GM18951 (cell line): ENCODE results near the gene SNX17.
"Not testable (repeated sequence)": the region's sequence is repeated elsewhere in the genome, so short reads cannot be mapped to it uniquely, and the experiment has no call there.

Source experiments
- POLR2A ChIP-seq: IDR thresholded peaks from 4 replicates; pipeline ENCODE4 v1.6.1; 2011; ENCODE audit warnings: mild to moderate bottlenecking; ENCODE audit not compliant: insufficient read length, insufficient read depth; ENCODE audit errors: extremely low read depth
- in situ Hi-C: fragments of 300-500 bp; cut with MboI; formaldehyde crosslinking; loops from one replicate; pipeline ENCODE4 v1.12.0; 2022; ENCODE audit warnings: low sequenced_read_pairs, mixed read lengths, inconsistent platforms; ENCODE audit not compliant: unreplicated experiment

SNX17 gene, protein sequence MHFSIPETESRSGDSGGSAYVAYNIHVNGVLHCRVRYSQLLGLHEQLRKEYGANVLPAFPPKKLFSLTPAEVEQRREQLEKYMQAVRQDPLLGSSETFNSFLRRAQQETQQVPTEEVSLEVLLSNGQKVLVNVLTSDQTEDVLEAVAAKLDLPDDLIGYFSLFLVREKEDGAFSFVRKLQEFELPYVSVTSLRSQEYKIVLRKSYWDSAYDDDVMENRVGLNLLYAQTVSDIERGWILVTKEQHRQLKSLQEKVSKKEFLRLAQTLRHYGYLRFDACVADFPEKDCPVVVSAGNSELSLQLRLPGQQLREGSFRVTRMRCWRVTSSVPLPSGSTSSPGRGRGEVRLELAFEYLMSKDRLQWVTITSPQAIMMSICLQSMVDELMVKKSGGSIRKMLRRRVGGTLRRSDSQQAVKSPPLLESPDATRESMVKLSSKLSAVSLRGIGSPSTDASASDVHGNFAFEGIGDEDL

DNA sequence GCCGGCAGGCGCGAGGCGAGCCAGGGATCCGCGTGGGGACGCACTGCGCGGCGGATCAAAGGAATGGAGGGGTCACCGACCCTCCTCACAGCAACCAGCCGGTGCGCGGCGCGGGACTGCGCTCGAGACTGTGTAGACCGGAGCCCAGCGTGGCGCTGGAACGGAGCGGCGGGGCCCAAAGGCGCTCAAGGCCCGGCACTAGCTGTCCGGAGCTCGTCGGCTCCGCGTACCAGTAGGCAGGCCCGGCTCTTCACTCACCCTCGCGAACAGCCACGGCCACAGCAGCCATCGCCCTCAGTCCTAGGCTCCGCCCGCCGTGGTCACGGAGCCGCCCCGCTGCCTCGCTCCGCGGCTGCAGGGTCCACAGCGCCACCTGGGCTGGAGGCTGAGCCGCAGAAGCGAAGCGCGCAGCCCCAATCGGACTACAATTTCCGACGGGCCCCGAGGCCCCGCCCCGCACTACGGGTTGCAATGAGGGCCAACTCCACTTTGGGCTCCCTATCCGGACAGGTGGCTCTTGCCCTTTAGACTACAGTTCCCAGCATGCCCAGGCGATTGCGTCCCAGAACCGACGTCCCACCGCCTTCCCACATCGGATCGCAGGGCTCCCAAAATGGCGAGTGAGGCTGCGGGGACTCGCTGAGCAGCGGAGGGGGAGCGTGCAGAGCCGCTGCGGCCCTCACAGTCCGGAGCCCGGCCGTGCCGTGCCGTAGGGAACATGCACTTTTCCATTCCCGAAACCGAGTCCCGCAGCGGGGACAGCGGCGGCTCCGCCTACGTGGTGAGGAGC is at the start of gene SNX17, which contains the start of gene EIF2B4:
TSS of gene SNX17 (plus strand) at position 591 of the 790 bp plus-strand sequence. CDS start at position 719, 128 bp downstream.
TSS of gene EIF2B4 (minus strand) at position 313 of the 790 bp plus-strand sequence. CDS start at position 289, 24 bp downstream.
- in situ Hi-C loops = no loop called here
- TF ChIP-seq POLR2A = peak; percentile 89

DNA sequence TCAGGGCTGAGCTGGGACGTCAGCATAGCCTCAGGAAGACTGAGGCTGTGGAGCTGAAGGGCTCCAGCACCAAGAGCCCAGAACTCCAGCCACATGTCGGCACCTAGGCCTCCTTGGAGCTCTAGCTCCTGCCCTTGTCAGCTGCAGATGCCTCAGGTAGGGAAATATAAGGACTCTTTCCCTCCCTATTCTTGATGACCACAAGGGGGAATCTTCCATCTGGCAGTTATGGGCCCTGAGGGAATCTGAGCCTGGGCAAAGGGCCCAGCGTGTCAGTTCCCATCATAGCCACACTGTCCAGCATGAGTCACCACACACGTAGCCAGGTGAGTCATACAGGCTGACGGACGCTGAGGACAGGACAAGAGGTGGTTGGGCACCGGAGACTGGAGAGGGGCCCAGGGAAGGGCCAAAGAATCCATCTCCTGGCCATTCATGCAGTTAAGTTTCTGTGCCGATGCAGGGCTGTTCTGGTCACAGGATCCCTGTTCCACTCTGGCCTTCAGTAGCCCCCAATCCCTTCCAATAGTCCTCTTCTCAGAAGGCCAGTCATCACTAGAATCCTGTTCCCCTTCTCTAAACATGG is 49.4 kb upstream of the SNX17 start:
- TF ChIP-seq POLR2A = no peak
- in situ Hi-C loops = no loop called here

DNA sequence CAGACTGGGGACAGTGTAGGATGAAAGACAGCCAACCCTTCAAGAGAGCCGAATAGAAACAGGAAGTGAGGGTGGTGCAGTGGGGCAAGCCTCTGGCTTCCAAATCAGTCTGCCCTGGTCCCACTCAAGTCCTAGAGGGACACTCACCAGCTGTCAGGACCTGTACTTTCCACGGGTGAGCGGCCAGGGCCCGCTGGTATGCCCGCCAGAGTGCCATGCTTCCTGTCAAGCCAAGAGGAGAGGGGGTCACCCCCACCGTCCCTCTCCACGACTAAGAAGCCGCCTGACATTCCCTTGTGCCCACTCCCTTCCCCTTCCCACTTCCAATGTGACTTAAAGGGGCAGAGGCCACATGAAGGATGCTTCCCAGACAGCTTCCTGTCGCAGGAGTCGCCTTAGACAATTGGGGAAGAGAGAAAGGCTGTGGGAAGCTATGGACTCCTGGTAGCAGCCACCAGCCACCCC is 48.1 kb upstream of the SNX17 start:
- no peak for TF ChIP-seq POLR2A
- in situ Hi-C loops = no loop called here

DNA sequence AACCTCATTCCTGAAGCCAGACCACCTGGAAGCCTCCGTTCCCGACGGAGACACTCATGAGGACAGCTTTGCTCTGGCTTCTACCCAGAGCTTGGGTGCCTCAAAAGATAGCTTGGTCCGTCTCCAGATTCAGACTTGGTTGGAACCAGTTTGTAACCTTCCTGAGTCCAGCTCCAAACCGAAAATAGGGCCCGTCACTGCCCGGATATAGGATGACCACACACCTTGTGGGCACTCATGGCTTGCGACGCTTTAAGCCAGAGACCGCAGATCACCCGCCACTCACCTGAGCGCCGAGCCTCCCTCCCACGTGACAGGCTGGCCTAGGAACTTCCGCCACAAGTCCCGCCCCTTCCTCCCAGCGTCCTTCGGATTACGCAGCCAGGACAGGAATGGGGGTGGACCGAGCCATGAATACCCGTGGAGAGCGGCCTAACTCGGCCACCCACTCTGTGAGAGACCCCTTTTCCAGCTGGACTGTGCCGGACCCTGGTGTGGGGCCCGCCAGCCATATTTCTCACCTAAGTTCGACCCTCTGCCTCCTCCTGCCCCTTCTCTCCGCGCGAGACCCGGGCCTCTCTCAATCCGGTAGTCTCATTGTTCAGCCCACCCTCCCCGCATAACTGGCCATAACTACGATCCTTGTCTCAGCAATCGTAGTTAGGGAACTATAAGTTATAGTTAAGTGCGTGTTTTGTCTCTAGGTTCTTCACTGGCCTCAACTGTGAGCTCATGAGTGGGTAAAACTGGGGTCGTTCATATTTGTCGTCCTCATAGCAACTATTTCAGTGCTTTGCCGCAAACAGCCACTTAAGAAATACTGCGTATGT is 47.4 kb upstream of the SNX17 start, which contains the start of gene MPV17:
TSS of gene MPV17 (minus strand) at position 332 of the 830 bp plus-strand sequence. CDS start 580 bp downstream, outside the sequence.
- in situ Hi-C loops = no loop called here
- peak; percentile 90 for TF ChIP-seq POLR2A

DNA sequence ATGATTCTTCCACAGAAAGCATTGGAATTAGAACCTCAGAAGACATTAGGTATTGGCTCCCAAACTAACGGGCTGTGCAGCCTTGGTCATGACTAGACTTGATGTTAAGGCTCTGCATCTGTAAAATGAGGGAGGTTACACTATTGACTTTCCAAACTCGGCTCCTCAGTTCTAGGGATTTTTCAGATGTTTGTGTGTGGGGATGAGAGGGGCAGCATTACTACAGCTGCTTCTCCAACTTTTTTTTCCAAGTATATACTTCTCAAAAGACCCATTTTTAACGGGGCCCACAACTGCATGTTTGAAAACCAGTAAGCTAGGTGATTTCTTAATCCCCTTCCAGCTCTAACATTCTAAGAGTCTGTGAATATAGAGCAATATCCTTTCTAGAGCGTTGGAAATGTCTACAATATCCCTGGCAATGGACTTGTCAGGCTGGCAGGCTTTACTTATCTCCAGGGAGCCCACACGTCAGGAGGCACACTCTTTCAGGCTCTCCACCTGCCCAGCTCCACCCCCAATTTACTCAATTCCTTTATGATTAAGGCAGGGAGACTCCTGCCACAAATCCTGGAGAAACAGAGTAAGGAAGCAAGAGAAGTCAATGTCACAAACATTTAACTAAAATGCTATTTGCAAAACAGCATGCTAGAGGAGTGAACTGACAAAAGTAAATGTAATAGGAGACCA is 46.7 kb upstream of the SNX17 start:
- TF ChIP-seq POLR2A = no peak
- in situ Hi-C loops = no loop called here

DNA sequence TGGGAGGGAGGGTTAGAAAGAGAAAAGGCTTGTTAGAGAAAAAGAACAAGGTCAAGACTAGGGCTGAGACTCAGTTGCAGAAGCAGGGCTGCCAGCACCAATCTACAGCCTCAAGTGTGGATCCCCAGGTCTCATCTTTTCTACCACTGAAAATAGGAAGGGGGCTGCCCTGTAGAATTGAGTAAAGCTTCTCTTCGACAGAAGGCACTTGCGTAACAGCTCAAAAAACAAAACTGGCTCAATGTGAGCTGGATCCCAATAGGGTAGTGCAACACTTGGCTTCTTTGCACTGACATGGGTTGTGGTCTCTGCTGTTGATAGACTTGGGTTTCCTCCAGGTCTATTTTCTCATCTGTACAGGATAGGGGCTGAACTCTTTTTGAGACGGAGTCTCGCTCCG is 45.7 kb upstream of the SNX17 start:
- no peak for TF ChIP-seq POLR2A
- in situ Hi-C loops = no loop called here

DNA sequence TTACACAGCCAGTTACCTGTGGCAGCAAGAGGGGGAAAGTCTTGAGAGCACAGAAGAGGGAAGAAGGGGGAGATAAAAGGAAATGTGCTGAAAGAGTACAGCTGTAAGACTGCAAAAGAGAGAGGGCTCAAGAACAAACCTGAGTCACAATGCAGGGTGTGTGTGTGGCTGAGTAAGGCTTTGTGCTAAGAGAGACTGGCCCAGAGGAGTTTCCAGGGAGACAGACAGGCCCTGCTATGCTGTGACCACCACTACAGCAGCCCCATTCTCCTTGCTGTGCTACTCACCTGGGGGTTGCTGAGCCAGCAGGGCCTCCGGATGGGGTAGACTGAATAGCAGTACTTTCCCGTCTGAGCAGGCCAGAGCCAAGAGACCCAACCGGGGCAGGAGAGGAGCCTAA is 35.1 kb upstream of the SNX17 start:
- in situ Hi-C loops = no loop called here
- no peak for TF ChIP-seq POLR2A

DNA sequence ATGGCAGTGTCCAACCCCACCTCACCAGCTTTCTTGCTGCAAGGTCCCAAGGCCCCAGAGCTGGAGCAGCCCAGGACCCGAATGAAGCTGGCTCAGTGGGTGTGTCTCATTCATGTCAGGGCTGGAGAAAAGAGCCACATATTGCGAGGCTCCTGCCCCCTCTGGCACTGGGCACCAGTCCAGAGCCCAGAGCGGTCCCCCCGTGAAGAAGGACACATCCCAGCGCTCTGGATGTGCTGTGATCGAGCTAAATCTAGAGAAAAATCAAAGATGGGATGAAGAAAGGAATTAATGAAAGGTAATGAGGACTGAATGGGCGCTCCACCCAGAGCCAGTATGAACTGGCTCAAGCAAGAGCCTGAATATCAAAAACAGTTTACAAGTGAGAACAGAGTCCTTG is 34.2 kb upstream of the SNX17 start:
- in situ Hi-C loops = no loop called here
- no peak for TF ChIP-seq POLR2A

DNA sequence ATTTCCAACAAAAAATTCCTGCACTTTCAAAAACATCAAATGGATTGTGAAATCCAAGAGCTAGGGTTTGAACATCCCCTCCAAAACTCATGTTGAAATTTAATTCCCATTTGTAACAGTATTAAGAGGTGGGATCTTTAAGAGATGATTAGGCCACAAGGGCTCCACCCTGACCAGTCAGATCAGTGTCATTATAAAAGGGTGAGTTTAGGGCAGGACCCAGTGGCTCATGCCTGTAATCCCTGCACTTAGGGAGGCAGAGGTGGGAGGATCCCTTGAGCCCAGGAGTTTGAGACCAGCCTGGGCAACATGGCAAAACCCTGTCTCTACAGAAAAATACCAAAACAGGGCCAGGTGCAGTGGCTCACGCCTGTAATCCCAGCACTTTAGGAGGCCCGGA is 22.8 kb upstream of the SNX17 start:
- in situ Hi-C loops = no loop called here
- no peak for TF ChIP-seq POLR2A

DNA sequence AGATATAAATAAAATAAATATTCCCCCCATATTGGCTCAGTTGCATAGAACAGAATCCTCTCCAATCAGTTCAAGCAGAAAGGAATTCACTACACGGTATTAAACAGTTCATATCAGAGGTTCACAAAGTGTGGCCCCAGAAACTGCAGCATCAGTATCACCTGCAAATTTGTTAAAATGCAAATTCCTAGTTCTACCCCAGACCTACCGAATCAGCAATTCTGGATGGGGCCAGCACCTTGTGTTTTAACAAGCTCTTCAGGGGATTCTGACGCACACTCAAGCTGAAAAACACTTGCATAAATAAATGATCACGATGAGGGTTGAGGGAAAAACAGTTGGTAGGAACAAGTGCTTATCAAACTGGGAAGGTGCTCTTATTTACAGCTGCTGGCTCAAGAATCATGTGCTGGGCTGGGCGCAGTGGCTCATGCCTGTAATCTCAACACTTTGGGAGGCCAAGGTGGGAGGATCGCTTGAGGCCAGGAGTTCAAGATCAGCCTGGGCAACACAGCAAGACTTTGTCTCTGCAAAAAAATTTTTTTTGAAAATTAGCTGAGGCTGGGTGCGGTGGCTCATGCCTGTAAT is 20.2 kb upstream of the SNX17 start:
- in situ Hi-C loops = no loop called here
- TF ChIP-seq POLR2A = no peak

DNA sequence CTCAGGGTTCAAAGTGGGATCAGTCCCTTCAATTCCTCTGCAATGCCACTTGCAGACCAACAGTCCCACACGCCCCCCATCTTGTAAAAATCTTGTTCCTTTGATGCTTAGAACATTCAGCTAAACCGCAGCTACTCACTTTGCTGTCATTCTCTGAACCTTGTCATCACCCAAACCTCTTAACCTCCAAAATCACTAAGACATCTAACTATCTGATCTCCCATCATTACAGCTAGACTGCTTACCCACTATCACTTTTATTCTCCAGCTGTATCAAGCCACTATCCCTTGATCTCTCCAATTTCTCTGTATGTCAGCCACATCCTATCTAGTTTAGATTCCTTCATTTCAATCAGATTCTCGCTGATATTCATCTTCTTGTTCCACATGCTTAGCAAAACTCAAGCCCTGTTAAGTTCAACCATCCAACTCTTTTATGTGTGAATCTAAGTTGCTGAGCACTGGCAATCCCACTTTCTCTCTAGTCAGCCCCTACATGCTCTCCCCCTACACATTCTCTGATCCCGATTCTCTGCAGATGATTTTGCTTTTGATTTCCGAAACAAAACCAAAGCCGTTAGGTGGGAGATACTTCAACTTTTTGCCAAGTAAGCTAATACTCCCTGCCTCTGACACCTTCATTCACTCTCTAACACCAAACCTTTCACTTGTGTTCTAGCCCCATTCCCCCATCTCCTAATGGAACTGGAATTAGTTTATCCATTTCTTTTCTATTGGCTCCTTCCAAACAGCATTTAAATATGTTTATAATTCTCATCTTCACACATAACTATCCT is 18.4 kb upstream of the SNX17 start:
- in situ Hi-C loops = no loop called here

DNA sequence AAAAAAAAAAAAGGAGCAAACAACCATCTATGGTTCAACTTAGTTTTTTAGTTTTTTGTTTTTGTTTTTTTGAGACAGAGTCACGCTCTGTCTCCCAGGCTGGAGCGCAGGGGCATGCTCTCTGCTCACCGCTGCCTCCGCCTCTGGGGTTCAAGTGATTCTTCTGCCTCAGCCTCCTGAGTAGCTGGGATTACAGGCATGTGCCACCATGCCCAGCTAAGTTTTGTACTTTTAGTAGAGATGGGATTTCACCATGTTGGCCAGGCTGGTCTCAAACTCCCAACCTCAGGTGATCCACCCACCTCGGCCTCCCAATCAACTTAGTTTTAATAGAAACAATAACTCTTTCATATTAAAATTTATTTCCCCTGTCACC is 17.0 kb upstream of the SNX17 start:
- in situ Hi-C loops = not testable (repeated sequence)

More for the DNA sequence above, 18.4 kb upstream of the SNX17 start:
- TF ChIP-seq POLR2A = no peak
